ENCODE measurements around the gene SPINK6.

DNA sequence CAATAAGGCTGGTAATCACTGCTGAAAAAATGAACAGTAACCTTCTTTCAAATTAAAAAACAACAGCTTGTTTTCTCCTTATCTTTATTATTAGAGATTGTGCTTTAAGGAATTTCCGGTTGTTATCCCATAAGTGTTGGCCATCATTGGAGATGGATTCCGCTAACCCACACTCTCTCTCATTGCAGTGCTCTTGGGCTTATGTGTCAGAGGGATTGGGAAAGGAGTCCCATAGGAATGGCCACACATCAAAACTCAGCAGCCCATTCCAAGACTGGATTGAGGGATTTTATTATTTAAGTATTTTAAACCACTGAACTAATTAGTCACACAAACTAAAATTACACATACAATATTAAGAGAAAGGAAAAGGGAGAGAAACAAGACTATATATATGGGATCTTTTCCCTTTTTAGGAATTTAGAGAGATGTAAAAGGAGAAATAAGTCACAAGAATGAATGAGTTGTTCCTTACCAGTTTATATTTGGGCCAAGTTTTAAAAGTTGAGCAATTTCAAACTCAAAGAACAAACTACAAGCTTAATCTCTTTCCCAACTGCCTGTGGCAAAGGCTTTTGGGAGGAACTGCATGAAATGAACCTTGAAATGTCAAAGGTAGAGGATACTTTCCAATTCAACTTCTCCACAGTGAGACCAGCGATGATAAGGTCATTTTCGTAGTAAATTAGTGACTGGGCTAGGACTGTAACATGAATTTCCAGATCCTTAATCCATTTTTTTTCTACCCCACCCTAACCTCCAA lies 2.4 kb downstream of the SPINK6 start:
- no peak for TF ChIP-seq CTCF (IDR thresholded peaks at IDR 0.05)
- no peak for TF ChIP-seq POLR2A (IDR thresholded peaks at IDR 0.05)

Measured in right lobe of liver (tissue), 4 donors.